VCaP (cell line): ENCODE results near the gene SPARC.
"Not testable (repeated sequence)": the region's sequence is repeated elsewhere in the genome, so short reads cannot be mapped to it uniquely, and the experiment has no call there.

Source experiments
- H3K27ac ChIP-seq: fragments of 450-650 bp; 2 replicates; pipeline ENCODE4 v1.5.1; 2017
- CTCF ChIP-seq: fragments of 450-650 bp; conservative IDR thresholded peaks from 2 replicates; pipeline ENCODE4 v1.5.1; 2017; ENCODE audit warnings: mild to moderate bottlenecking, moderate library complexity

Gene SPARC

GRCh38 chr5:151700296-151700695, 13.6 kb upstream of the SPARC start:
- TF ChIP-seq CTCF = no peak
- no peak overlapping the region for H3K27ac ChIP-seq

GRCh38 chr5:151699071-151699901, 12.6 kb upstream of the SPARC start:
- TF ChIP-seq CTCF = no peak
- no peak overlapping the region for H3K27ac ChIP-seq

GRCh38 chr5:151698081-151698480, 11.4 kb upstream of the SPARC start:
- not testable (repeated sequence) for H3K27ac ChIP-seq

- no peak overlapping the region for H3K27ac ChIP-seq
- no peak for TF ChIP-seq CTCF
These were observed 10.7 kb upstream of the SPARC start for GRCh38 chr5:151697452-151697851.

GRCh38 chr5:151696470-151697061, 9.9 kb upstream of the SPARC start:
- no peak overlapping the region for H3K27ac ChIP-seq
- TF ChIP-seq CTCF = no peak

GRCh38 chr5:151695464-151695863, 8.7 kb upstream of the SPARC start:
- no peak overlapping the region for H3K27ac ChIP-seq
- no peak for TF ChIP-seq CTCF

- no peak for TF ChIP-seq CTCF
These were observed 7.3 kb upstream of the SPARC start for GRCh38 chr5:151694035-151694485.

GRCh38 chr5:151692312-151692711, 5.6 kb upstream of the SPARC start:
- peak overlapping the region; percentile 85 for H3K27ac ChIP-seq
- TF ChIP-seq CTCF = no peak

More at GRCh38 chr5:151694035-151694485, 7.3 kb upstream of the SPARC start:
- H3K27ac ChIP-seq = peak overlapping the region; percentile 85; the same call in 1 of the 2 replicates
